HepG2 (cell line): ENCODE data around the gene PRR36. TPM values are rescaled to one million over a fixed set of nuclear protein-coding genes. Genes with fewer than 3 reads are reported as not detected.

ENCODE experiments used
- ATAC-seq: fragments of 200-7000 bp; cut with Tn5 transposase; 3 replicates; pipeline ENCODE4 v1.9.1; 2020; ENCODE audit warnings: mild to moderate bottlenecking, moderate library complexity
- BruUV-seq: library from RNA; stranded (reverse); fragments of 400-500 nt; replicated peaks from 2 replicates; lab custom pipeline; 2021; lab: Mats Ljungman, UMichigan
- CTCF ChIA-PET: fragments of 300-600 bp; formaldehyde crosslinking; extraction: SDS; loops from one replicate; lab custom pipeline; 2021; ENCODE audit warnings: low total read pairs, inconsistent platforms, low intra/inter-chr PET ratio; lab: Yijun Ruan, JAX
- POLR2A ChIA-PET: fragments of 350-600 bp; sonication (Branson Sonifier 250); formaldehyde crosslinking; loops from one replicate; lab custom pipeline; 2020; ENCODE audit warnings: antibody characterized with exemption, inconsistent platforms; lab: Yijun Ruan, JAX
- DNase-seq: peaks from one replicate; pipeline ENCODE4 v3.0.0-alpha.2; 2015; ENCODE audit warnings: low spot score
- FAIRE-seq: peaks from 3 replicates; lab custom pipeline; 2011; peaks lifted over from hg19 to GRCh38; lab: Jason Lieb, UNC
- H2AFZ ChIP-seq: one replicate; pipeline ENCODE4 v1.6.1; 2011; ENCODE audit warnings: low read length, inconsistent platforms
- H3K27ac ChIP-seq: fragments of 300-600 bp; 3 replicates; pipeline ENCODE4 v1.8.0; 2011; ENCODE audit warnings: mixed run types, mild to moderate bottlenecking, mixed read lengths, low read length, inconsistent platforms; ENCODE audit not compliant: insufficient read depth; ENCODE audit errors: extremely low read length
- H3K27me3 ChIP-seq, 2 experiments: fragments of 200-600 bp in 1 of 2; 2 replicates in 1 of 2; 3 replicates in 1 of 2; pipeline versions ENCODE4 v1.6.0 to v1.8.0; 2011; ENCODE audit warnings: low read length in 2 of 2, mild to moderate bottlenecking in 2 of 2, moderate library complexity in 2 of 2, inconsistent platforms in 1 of 2; ENCODE audit not compliant: insufficient read depth in 2 of 2, control insufficient read depth in 1 of 2
- H3K36me3 ChIP-seq, 2 experiments: fragments of 200-600 bp in 1 of 2; replicated peaks in 1 of 2; 2 replicates in 1 of 2; 3 replicates in 1 of 2; pipeline versions ENCODE4 v1.5.1 to v1.8.0; 2011; ENCODE audit warnings: low read length in 2 of 2, inconsistent platforms in 1 of 2; ENCODE audit not compliant: insufficient read depth in 2 of 2, control insufficient read depth in 1 of 2
- H3K4me1 ChIP-seq: 2 replicates; pipeline ENCODE4 v1.5.1; 2012; ENCODE audit warnings: low read length, inconsistent platforms; ENCODE audit not compliant: insufficient read depth
- H3K4me2 ChIP-seq: 2 replicates; pipeline ENCODE4 v1.6.0; 2011; ENCODE audit warnings: low read depth, low read length, inconsistent platforms
- H3K4me3 ChIP-seq, 3 experiments: fragments of 200-600 bp in 1 of 3; sonication (generic), shearing (Covaris generic) in 1 of 3; replicated peaks in 1 of 3; 2 replicates each; pipeline ENCODE4 v1.5.1; 2011 to 2016; ENCODE audit warnings: low read length in 3 of 3, inconsistent platforms in 2 of 3, low read depth in 2 of 3, mild to moderate bottlenecking in 2 of 3, control low read depth in 1 of 3, mixed read lengths in 1 of 3; ENCODE audit not compliant: insufficient read depth in 1 of 3
- H3K79me2 ChIP-seq: one replicate; pipeline ENCODE4 v1.6.1; 2011; ENCODE audit warnings: low read length, inconsistent platforms; ENCODE audit not compliant: insufficient read depth
- H3K9ac ChIP-seq: 2 replicates; pipeline ENCODE4 v1.6.0; 2011; ENCODE audit warnings: mild to moderate bottlenecking, low read depth, low read length, inconsistent platforms; ENCODE audit not compliant: insufficient read depth
- H3K9me3 ChIP-seq: 2 replicates; pipeline ENCODE4 v1.5.1; 2012; ENCODE audit warnings: mild to moderate bottlenecking, low read length
- H4K20me1 ChIP-seq: 2 replicates; pipeline ENCODE4 v1.6.0; 2011; ENCODE audit warnings: inconsistent platforms, mild to moderate bottlenecking, low read length, moderate library complexity; ENCODE audit not compliant: insufficient read depth
- ATF2 ChIP-seq: sonication (generic); formaldehyde crosslinking; IDR thresholded peaks from 2 replicates; pipeline ENCODE4 v1.4.0; 2020; ENCODE audit warnings: missing genetic modification reagents
- BRCA1 ChIP-seq: sonication (generic); formaldehyde crosslinking; IDR thresholded peaks from 2 replicates; pipeline ENCODE4 v1.4.0; 2020; ENCODE audit warnings: missing genetic modification reagents
- DNMT1 ChIP-seq: sonication (generic); formaldehyde crosslinking; IDR thresholded peaks from 2 replicates; pipeline ENCODE4 v1.5.1; 2020; ENCODE audit warnings: mild to moderate bottlenecking, missing genetic modification reagents
- FOXA1 ChIP-seq, 2 experiments: fragments of 450-650 bp in 1 of 2; sonication (generic) in 1 of 2; formaldehyde crosslinking in 1 of 2; IDR thresholded peaks; 2 replicates each; pipeline versions ENCODE4 v1.4.0 to v1.6.1; 2016 to 2020; ENCODE audit warnings: missing genetic modification reagents in 1 of 2
- FOXK1 ChIP-seq: sonication (generic); formaldehyde crosslinking; IDR thresholded peaks from 2 replicates; pipeline ENCODE4 v1.4.0; 2020; ENCODE audit warnings: low read depth, missing genetic modification reagents, borderline replicate concordance
- GZF1 ChIP-seq: sonication (generic); formaldehyde crosslinking; IDR thresholded peaks from 2 replicates; pipeline ENCODE4 v1.5.1; 2020; ENCODE audit warnings: mild to moderate bottlenecking, missing genetic modification reagents
- HOXA7 ChIP-seq: sonication (generic); formaldehyde crosslinking; IDR thresholded peaks from 2 replicates; pipeline ENCODE4 v1.8.1; 2022; ENCODE audit warnings: mild to moderate bottlenecking, missing genetic modification reagents, moderate library complexity
- MAZ ChIP-seq, 2 experiments: sonication (generic) in 1 of 2; formaldehyde crosslinking in 1 of 2; IDR thresholded peaks; 2 replicates each; pipeline versions ENCODE4 v1.5.0 to v1.6.1; 2012 to 2020; ENCODE audit warnings: low read depth in 2 of 2, mild to moderate bottlenecking in 2 of 2, borderline replicate concordance in 1 of 2, improper control_type of control experiment in 1 of 2, low read length in 1 of 2, missing genetic modification reagents in 1 of 2, moderate library complexity in 1 of 2
- ONECUT2 ChIP-seq: sonication (generic); formaldehyde crosslinking; IDR thresholded peaks from 2 replicates; pipeline ENCODE4 v1.4.0; 2020; ENCODE audit warnings: missing genetic modification reagents
- RBAK ChIP-seq: sonication (generic); formaldehyde crosslinking; IDR thresholded peaks from 2 replicates; pipeline ENCODE4 v1.5.1; 2020; ENCODE audit warnings: mild to moderate bottlenecking, missing genetic modification reagents
- ZBTB7A ChIP-seq: sonication (generic); formaldehyde crosslinking; IDR thresholded peaks from 2 replicates; pipeline ENCODE4 v1.8.0; 2022; ENCODE audit warnings: mild to moderate bottlenecking, missing genetic modification reagents
- ZNF160 ChIP-seq: sonication (generic); formaldehyde crosslinking; IDR thresholded peaks from 2 replicates; pipeline ENCODE4 v1.8.0; 2022; ENCODE audit warnings: mild to moderate bottlenecking, inconsistent platforms, missing genetic modification reagents
- ZNF609 ChIP-seq: sonication (generic); formaldehyde crosslinking; IDR thresholded peaks from 2 replicates; pipeline ENCODE4 v1.4.0; 2020; ENCODE audit warnings: mild to moderate bottlenecking, missing genetic modification reagents, borderline replicate concordance
- WGBS: methylation state at CpG from one replicate; pipeline ENCODE4 v1.1.6; 2017; ENCODE audit warnings: low lambda C conversion rate; 5-methylcytosine and 5-hydroxymethylcytosine counted together
- in situ Hi-C: cut with HindIII; loops from 2 replicates; pipeline ENCODE4 v1.10.0; 2017; ENCODE audit warnings: low pct_unique_long_range_greater_than_20kb; ENCODE audit not compliant: extremely low pct_ligation_motif_present
- intact Hi-C: fragments of 100-400 bp; cut with micrococcal nuclease; formaldehyde crosslinking; loops from one replicate; pipeline ENCODE4 v1.10.0; 2022; ENCODE audit not compliant: unreplicated experiment
- polyA plus RNA-seq, 8 experiments: library from polyadenylated mRNA; depleted of rRNA in 3 of 8; stranded (reverse) in 7 of 8; unstranded in 1 of 8; fragments of >200 nt; fragmentation: Illumina TruSeq in 4 of 8; extraction: Trizol in 4 of 8; gene quantifications; 2 replicates each; pipeline versions ENCODE4 v1.2.1 to v1.2.3, GENCODE V29; 2011 to 2016; ENCODE audit warnings: low read depth in 4 of 8, missing spikeins in 1 of 8, mixed read lengths in 1 of 8; ENCODE audit not compliant: insufficient read depth in 1 of 8
- total RNA-seq, 5 experiments: library from RNA; depleted of rRNA; stranded (reverse); fragments of >200 nt; fragmentation: Illumina TruSeq; extraction: Trizol; gene quantifications; 2 replicates each; pipeline ENCODE4 v1.2.3, GENCODE V29; 2016; ENCODE audit warnings: low read depth in 1 of 5
- TF ChIP-seq, protein P1 (sequence below): sonication (generic); formaldehyde crosslinking; IDR thresholded peaks from 2 replicates; pipeline ENCODE4 v1.5.1; 2020; ENCODE audit warnings: missing genetic modification reagents, mild to moderate bottlenecking, borderline replicate concordance
- TF ChIP-seq, protein P2 (sequence below): sonication (generic); formaldehyde crosslinking; IDR thresholded peaks from 2 replicates; pipeline ENCODE4 v1.4.0; 2020; ENCODE audit warnings: missing genetic modification reagents

The PRR36 gene
- total and polyA plus RNA-seq, 2 of the 13 experiments (the other 11 are each of a cell fraction or from before 2014, with no cell fraction given): 0.07 to 0.17 TPM

DNA sequence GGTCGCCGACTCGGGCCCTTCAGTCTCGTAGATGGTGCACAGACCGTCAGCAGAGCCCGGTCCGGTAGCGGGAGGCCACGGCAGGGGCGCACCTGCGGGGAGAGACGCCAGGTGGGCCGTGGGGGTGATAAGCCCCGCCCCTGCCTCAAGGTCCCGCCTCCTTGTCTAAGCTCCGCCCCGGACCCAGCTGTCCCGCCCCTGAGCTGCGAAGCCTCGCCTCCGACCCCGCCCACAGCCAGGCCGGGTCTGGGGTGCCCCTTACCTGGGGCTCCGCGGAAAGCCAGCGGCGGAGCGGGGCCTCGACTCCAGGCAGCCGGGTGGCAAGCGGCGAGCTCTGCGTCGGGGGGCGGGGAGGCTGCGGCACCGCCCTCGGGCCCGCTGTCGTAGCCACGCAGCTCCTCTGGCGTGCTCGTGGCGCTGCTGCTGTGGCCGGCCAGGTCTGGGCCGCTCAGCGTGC is 4.7 kb downstream of the PRR36 start:
- ChIA-PET POLR2A (interaction anchor here (1.0 to 3.3 kb wide), 11 partner anchors 10 to 74 kb away, joined by 3 to 67 read pairs (median 15); partner anchors contain the start of genes LRRC8E, MAP2K7, SNAPC2 and TIMM44), CTCF (interaction anchor here (1.1 to 1.8 kb wide), 4 partner anchors 16 to 55 kb away, joined by 3 to 5 read pairs (median 4); partner anchors contain the start of genes MAP2K7 and SNAPC2)
- peak; percentile 36 for ATAC-seq
- 0% methylated on average over 12 of the region's 47 CpGs for WGBS
- no peaks in the 10 kb centered on the region for H3K79me2 ChIP-seq
- H3K27ac ChIP-seq: peak overlapping the region; percentile 78
- peak overlapping the region; percentile 95 for H3K4me2 ChIP-seq
- no peak for FAIRE-seq
- no peaks in the 10 kb centered on the region for H3K27me3 ChIP-seq
- in situ Hi-C loops: no loop called here
- BruUV-seq: no TSS peak
- H4K20me1 ChIP-seq: no peaks in the 10 kb centered on the region; the same call in 1 of the 2 replicates
- H3K4me3 ChIP-seq: peak overlapping the region; percentile 53 to 74 (median 65)
- peaks cover 66% of the 10 kb centered on the region for H3K4me1 ChIP-seq
- H3K36me3 ChIP-seq: no peaks in the 10 kb centered on the region
- H3K9ac ChIP-seq: peak overlapping the region; percentile 62
- H2AFZ ChIP-seq: no peak overlapping the region
- peak; percentile 53 for DNase-seq
- H3K9me3 ChIP-seq: no peaks in the 10 kb centered on the region
- intact Hi-C loops: no loop called here
- no peak for TF ChIP-seq ZBTB7A
- no peak for TF ChIP-seq HOXA7 (CRISPR knock-in tag)
- TF ChIP-seq ZNF160 (CRISPR knock-in tag): peak; percentile 29; the same call in 1 of the 2 replicates
- no peak for TF ChIP-seq DNMT1
- no peak for TF ChIP-seq RBAK (CRISPR knock-in tag)
- TF ChIP-seq, protein P1, sequence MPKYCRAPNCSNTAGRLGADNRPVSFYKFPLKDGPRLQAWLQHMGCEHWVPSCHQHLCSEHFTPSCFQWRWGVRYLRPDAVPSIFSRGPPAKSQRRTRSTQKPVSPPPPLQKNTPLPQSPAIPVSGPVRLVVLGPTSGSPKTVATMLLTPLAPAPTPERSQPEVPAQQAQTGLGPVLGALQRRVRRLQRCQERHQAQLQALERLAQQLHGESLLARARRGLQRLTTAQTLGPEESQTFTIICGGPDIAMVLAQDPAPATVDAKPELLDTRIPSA (CRISPR knock-in tag): no peak
- TF ChIP-seq BRCA1 (CRISPR knock-in tag): no peak
- 0 out of 2 replicates have a peak, but pooled peaks have one; percentile 20 for TF ChIP-seq ATF2
- no peak for TF ChIP-seq MAZ (IDR thresholded peaks at IDR 0.05; ENCODE audit: borderline replicate concordance, low read depth, low read length)
- no peak for TF ChIP-seq MAZ (CRISPR knock-in tag; IDR thresholded peaks at IDR 0.05; ENCODE audit: low read depth)
- no peak for TF ChIP-seq FOXA1 (IDR thresholded peaks at IDR 0.05)
- TF ChIP-seq FOXA1 (CRISPR knock-in tag; IDR thresholded peaks at IDR 0.05): no peak
- TF ChIP-seq ZNF609 (CRISPR knock-in tag): no peak
- no peak for TF ChIP-seq GZF1 (CRISPR knock-in tag)
- TF ChIP-seq, protein P2, sequence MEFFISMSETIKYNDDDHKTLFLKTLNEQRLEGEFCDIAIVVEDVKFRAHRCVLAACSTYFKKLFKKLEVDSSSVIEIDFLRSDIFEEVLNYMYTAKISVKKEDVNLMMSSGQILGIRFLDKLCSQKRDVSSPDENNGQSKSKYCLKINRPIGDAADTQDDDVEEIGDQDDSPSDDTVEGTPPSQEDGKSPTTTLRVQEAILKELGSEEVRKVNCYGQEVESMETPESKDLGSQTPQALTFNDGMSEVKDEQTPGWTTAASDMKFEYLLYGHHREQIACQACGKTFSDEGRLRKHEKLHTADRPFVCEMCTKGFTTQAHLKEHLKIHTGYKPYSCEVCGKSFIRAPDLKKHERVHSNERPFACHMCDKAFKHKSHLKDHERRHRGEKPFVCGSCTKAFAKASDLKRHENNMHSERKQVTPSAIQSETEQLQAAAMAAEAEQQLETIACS (CRISPR knock-in tag): 0 out of 2 replicates have a peak, but pooled peaks have one; percentile 12
- no peak for TF ChIP-seq ONECUT2 (CRISPR knock-in tag)
- TF ChIP-seq FOXK1 (CRISPR knock-in tag): no peak
